ENCODE data around the gene FHOD1. TPM values are rescaled to one million over a fixed set of nuclear protein-coding genes. Genes with fewer than 3 reads are reported as not detected.

The FHOD1 gene
- total RNA-seq, 2 experiments from 2014 or later: 102 to 105 TPM

DNA sequence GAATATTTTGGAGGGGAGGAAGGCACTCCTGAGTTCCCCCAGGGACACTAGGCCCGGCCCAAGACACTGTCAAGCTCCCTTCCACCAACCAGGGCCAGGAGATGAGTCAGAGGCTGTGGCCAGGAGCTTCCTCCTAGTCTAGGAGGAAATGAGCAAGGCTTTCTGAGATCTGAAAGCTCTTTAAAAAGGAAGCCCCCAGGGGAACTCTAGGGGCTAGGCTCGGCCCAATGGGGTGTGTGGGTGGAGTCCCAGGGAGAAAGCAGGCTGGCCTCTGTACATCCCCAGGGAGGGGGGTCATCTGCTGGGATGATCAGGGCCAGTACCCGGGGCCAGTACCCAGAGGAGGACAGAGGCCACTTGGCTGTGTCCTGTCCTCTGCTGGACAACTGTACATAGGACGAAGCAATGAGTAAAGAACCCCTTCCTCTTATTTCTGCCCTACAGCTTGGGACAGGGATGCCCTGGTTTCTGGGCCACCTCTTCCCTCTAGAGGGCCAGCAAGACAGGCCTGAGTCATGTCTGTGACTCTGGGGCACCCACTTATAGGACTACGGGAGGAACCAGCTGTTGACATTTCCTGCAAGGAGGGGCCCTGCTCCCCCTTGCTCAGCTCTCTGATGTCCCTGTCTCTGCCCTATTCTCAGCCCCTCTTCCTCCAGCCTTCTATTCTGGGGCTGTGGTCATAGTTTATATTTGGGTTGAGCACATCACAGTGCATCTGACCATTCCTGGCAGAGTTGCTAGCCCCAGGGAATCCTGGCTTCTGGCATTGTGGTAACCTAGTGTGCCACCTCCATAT lies 2.7 kb downstream of the FHOD1 start:
- Mint-ChIP-seq H3K4me1 (ENCODE audit: low read depth) (peaks cover 46% of the 10 kb centered on the region), H3K27me3 (no peaks in the 10 kb centered on the region), H3K36me3 (ENCODE audit: low read depth) (peaks cover 2% of the 10 kb centered on the region), H3K9me3 (no peaks in the 10 kb centered on the region), H3K27ac (peak overlapping the region; percentile 87), H3K4me3 (peak overlapping the region; percentile 89)
- DNase-seq (peak; percentile 95), ATAC-seq (peak; percentile 64)
- POLR2A ChIA-PET: interaction anchor here (0.6 to 10.0 kb wide), 7 partner anchors 14 to 84 kb away, joined by 3 to 123 read pairs (median 4); partner anchors contain the start of gene TMEM208
- CTCF ChIA-PET: interaction anchor here (0.6 to 2.6 kb wide), 17 partner anchors 15 to 318 kb away, joined by 3 to 13 read pairs (median 4); partner anchors contain the start of genes ATP6V0D1, CTCF, PLEKHG4 and TMEM208
- TF ChIP-seq CTCF (IDR thresholded peaks at IDR 0.05): no peak
- intact Hi-C loops (cut with micrococcal nuclease): loop anchor here (2.0 kb wide), 1 partner anchor 52 kb away; the partner anchor contains the start of gene E2F4

DNA sequence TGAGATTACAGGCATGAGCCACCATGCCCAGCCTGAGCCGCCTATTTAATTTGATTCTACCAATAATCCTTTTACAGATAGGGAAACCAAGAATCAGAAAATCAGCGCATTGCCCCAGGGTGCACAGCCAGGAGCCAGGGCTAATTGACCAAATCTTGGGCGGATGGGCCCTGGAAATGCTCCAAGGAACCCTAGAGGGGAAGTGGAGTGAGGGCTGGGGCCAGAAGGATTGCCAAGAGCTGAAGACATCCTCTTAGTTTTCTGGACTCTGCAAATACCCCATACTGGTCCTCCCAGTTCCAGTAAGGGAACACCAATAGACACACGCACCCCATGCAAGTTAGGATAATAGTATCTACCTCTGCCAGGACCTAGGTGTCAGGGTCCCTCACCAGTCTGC lies 3.8 kb downstream of the FHOD1 start:
- Mint-ChIP-seq H3K36me3 (ENCODE audit: low read depth) (peaks cover 2% of the 10 kb centered on the region), H3K9me3 (no peaks in the 10 kb centered on the region), H3K27ac (peak overlapping the region; percentile 87), H3K27me3 (no peaks in the 10 kb centered on the region), H3K4me1 (ENCODE audit: low read depth) (peaks cover 42% of the 10 kb centered on the region), H3K4me3 (no peak overlapping the region)
- TF ChIP-seq CTCF (IDR thresholded peaks at IDR 0.05): no peak
- no peak for ATAC-seq
- POLR2A ChIA-PET: interaction anchor here (1.2 to 10.0 kb wide), 5 partner anchors 13 to 56 kb away, joined by 3 to 123 read pairs (median 4); partner anchors contain the start of gene TMEM208
- DNase-seq: no peak
- CTCF ChIA-PET: interaction anchor here (0.9 to 2.6 kb wide), 4 partner anchors 17 to 68 kb away, joined by 3 to 13 read pairs (median 3); partner anchors contain the start of gene TMEM208
- intact Hi-C loops (cut with micrococcal nuclease): no loop called here

DNA sequence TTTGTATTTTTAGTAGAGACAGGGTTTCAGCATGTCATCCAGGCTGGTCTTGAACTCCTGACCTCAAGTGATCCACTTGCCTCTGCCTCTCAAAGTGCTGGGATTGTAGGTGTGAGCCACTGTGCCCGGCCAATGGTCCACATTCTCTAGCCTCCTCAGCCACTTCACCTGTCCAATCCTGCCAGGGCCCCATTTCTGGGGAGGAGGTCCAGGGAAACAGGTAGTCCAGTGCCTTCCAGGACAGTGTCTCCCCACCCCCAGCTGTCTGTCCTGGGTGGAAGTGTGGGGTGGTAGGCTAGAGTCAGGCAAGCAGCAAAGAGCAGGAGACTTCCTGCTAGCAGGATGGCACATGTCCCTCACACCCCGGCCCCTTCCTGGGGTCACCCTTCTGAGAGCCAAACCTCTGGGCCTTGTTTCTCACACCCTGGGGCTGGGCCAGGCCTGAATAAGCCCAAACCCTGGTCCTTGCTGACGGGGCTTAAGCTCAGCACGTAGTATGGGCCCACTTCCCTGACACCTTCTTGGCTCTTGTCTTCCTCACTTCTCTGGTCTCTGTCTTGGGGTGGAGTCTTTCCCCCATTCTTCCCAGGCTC lies 5.0 kb downstream of the FHOD1 start:
- peaks cover 13% of the 10 kb centered on the region for H3K36me3 Mint-ChIP-seq (ENCODE audit: low read depth)
- POLR2A ChIA-PET: interaction anchor here (1.2 to 10.0 kb wide), 2 partner anchors 12 to 48 kb away, joined by 3 to 123 read pairs; partner anchors contain the start of gene TMEM208
- CTCF ChIA-PET: interaction anchor here (1.0 to 1.4 kb wide), 2 partner anchors 15 to 57 kb away, joined by 3 to 8 read pairs; partner anchors contain the start of gene TMEM208
- no peaks in the 10 kb centered on the region for H3K9me3 Mint-ChIP-seq
- H3K4me3 Mint-ChIP-seq: no peak overlapping the region
- H3K27ac Mint-ChIP-seq: peak overlapping the region; percentile 55
- no peak for TF ChIP-seq CTCF (IDR thresholded peaks at IDR 0.05)
- DNase-seq (no peak), ATAC-seq (no peak)
- H3K4me1 Mint-ChIP-seq (ENCODE audit: low read depth): peaks cover 33% of the 10 kb centered on the region
- H3K27me3 Mint-ChIP-seq: no peaks in the 10 kb centered on the region
- intact Hi-C loops (cut with micrococcal nuclease): no loop called here

DNA sequence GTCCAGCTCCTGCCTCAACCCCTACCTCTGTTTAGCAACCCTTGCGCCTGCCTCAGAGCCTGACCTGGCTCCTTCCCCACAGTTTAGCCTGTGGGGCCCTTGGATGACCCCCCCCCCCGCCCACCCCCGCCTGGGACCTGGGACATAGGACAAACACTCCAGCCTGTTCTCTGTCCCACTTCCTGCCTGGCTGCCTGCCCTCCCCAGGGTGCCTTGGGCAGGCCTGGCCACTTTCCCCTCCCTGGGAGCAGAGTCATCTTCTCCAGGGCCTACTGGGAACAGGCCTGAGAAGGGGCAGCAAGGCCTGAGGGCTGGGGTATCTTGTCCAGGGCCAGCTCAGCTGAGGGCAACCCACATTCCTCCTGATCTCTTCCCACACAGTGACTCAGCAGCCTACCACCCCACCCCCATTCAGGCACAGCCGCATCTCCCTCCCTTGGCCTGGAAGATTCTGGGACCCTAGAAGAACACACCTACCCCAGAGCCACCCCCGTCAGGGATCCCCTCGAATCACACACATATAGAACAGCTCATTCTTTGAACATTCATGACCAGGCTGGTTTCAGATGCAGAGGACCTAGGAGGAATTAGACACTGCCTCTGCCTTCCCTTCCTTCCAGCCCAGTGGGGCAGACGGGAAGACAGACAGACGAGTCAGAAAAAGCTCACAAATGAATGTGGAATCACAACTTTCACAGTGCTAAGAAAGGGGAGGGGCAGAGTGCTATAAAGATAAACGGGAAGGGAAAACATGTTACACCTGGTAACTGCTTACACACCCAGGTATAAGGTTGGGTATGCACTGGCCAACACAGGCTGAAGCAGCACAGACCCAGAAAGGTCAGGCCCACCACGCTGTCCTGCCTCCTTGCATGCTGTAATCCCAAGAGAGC lies 6.0 kb downstream of the FHOD1 start:
- CTCF ChIA-PET: interaction anchor here (1.4 kb wide), 1 partner anchor 14 kb away, joined by 8 read pairs; the partner anchor contains the start of gene TMEM208
- intact Hi-C loops (cut with micrococcal nuclease): no loop called here

More for the DNA sequence above, 6.0 kb downstream of the FHOD1 start:
- peak overlapping the region; percentile 67 for H3K27ac Mint-ChIP-seq
- no peak for TF ChIP-seq CTCF (IDR thresholded peaks at IDR 0.05)
- H3K4me3 Mint-ChIP-seq: no peak overlapping the region
- no peaks in the 10 kb centered on the region for H3K9me3 Mint-ChIP-seq
- POLR2A ChIA-PET: interaction anchor here (0.9 to 10.0 kb wide), 2 partner anchors 11 to 58 kb away, joined by 3 to 123 read pairs; partner anchors contain the start of genes MATCAP1 and TMEM208
- no peaks in the 10 kb centered on the region for H3K27me3 Mint-ChIP-seq
- DNase-seq (no peak), ATAC-seq (no peak)
- H3K36me3 Mint-ChIP-seq (ENCODE audit: low read depth): peaks cover 20% of the 10 kb centered on the region
- H3K4me1 Mint-ChIP-seq (ENCODE audit: low read depth): peaks cover 33% of the 10 kb centered on the region

Data from activated CD8-positive, alpha-beta T cell treated with anti-CD3 and anti-CD28 coated beads for 36 hours (primary cell).